ENCODE results near the gene SVEP1. TPM values are rescaled to one million over a fixed set of nuclear protein-coding genes. Genes with fewer than 3 reads are reported as not detected.

SVEP1 gene
- total RNA-seq, 1 experiment from 2014 or later, result 21.9 TPM

DNA sequence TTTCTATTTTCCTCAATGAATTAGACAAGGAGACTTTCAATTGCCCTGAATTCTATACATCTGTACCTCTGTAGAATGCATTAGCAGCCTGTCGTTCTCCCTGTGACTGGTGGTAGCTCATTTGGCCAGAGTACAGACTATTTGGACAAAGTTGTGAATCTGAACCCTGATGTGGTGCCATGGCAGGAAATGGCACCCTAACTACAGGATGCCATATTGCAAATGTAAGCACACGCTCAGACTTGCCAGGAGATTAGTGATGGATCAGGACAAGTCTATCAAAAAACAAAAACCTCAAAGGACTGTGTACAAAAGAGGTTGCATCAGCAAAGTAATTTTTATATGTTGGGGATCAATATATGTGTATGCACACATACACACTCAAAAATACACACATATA, 58.3 kb downstream of the SVEP1 start:
- H3K9me3 Mint-ChIP-seq (ENCODE audit: unreplicated experiment), result no peaks in the 10 kb centered on the region
- intact Hi-C loops (cut with micrococcal nuclease), result no loop called here
- no peaks in the 10 kb centered on the region for H3K27me3 Mint-ChIP-seq (ENCODE audit: insufficient read depth, unreplicated experiment)
- peaks cover 15% of the 10 kb centered on the region for H3K4me1 Mint-ChIP-seq (ENCODE audit: insufficient read depth, unreplicated experiment)
- POLR2A ChIA-PET, result interaction anchor here (0.6 to 1.6 kb wide), 3 partner anchors 9 to 48 kb away, joined by 3 to 4 read pairs (median 3); no protein-coding TSS in a partner anchor
- TF ChIP-seq, protein P1, sequence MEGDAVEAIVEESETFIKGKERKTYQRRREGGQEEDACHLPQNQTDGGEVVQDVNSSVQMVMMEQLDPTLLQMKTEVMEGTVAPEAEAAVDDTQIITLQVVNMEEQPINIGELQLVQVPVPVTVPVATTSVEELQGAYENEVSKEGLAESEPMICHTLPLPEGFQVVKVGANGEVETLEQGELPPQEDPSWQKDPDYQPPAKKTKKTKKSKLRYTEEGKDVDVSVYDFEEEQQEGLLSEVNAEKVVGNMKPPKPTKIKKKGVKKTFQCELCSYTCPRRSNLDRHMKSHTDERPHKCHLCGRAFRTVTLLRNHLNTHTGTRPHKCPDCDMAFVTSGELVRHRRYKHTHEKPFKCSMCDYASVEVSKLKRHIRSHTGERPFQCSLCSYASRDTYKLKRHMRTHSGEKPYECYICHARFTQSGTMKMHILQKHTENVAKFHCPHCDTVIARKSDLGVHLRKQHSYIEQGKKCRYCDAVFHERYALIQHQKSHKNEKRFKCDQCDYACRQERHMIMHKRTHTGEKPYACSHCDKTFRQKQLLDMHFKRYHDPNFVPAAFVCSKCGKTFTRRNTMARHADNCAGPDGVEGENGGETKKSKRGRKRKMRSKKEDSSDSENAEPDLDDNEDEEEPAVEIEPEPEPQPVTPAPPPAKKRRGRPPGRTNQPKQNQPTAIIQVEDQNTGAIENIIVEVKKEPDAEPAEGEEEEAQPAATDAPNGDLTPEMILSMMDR (IDR thresholded peaks at IDR 0.05; ENCODE audit: unreplicated experiment), result no peak
- no peaks in the 10 kb centered on the region for H3K36me3 Mint-ChIP-seq (ENCODE audit: insufficient read depth, unreplicated experiment)
- no TSS peak for BruUV-seq (replicated peaks)
- CTCF ChIA-PET, result no interaction called here
- no peak overlapping the region for H3K4me3 Mint-ChIP-seq (ENCODE audit: unreplicated experiment)
- peak overlapping the region; percentile 13 for H3K27ac Mint-ChIP-seq (ENCODE audit: low read depth, unreplicated experiment)
- DNase-seq (ENCODE audit: unreplicated experiment), result peak; percentile 42

- BruUV-seq (replicated peaks), result no TSS peak
- CTCF ChIA-PET, result no interaction called here
- H3K9me3 Mint-ChIP-seq (ENCODE audit: unreplicated experiment), result no peaks in the 10 kb centered on the region
These were observed 59.3 kb downstream of the SVEP1 start for GRCh38 chr9:110520120-110520701.

GRCh38 chr9:110517483-110517882, 62.1 kb downstream of the SVEP1 start:
- BruUV-seq (replicated peaks), result no TSS peak
- Mint-ChIP-seq H3K27ac (ENCODE audit: low read depth, unreplicated experiment) (no peak overlapping the region), H3K36me3 (ENCODE audit: insufficient read depth, unreplicated experiment) (peaks cover 11% of the 10 kb centered on the region), H3K4me1 (ENCODE audit: insufficient read depth, unreplicated experiment) (peaks cover 11% of the 10 kb centered on the region), H3K9me3 (ENCODE audit: unreplicated experiment) (no peaks in the 10 kb centered on the region), H3K4me3 (ENCODE audit: unreplicated experiment) (no peak overlapping the region), H3K27me3 (ENCODE audit: insufficient read depth, unreplicated experiment) (no peaks in the 10 kb centered on the region)
- CTCF ChIA-PET, result interaction anchor here (0.7 kb wide), 1 partner anchor 278 kb away, joined by 5 read pairs; no protein-coding TSS in a partner anchor
- no peak for DNase-seq (ENCODE audit: unreplicated experiment)
- TF ChIP-seq, protein P1 (IDR thresholded peaks at IDR 0.05; ENCODE audit: unreplicated experiment), result no peak
- POLR2A ChIA-PET, result no interaction called here
- intact Hi-C loops (cut with micrococcal nuclease), result no loop called here

More at GRCh38 chr9:110520120-110520701, 59.3 kb downstream of the SVEP1 start:
- Mint-ChIP-seq H3K4me3 (ENCODE audit: unreplicated experiment) (no peak overlapping the region), H3K27me3 (ENCODE audit: insufficient read depth, unreplicated experiment) (no peaks in the 10 kb centered on the region), H3K36me3 (ENCODE audit: insufficient read depth, unreplicated experiment) (no peaks in the 10 kb centered on the region), H3K27ac (ENCODE audit: low read depth, unreplicated experiment) (no peak overlapping the region), H3K4me1 (ENCODE audit: insufficient read depth, unreplicated experiment) (peaks cover 11% of the 10 kb centered on the region)
- DNase-seq (ENCODE audit: unreplicated experiment), result peak; percentile 60
- POLR2A ChIA-PET, result interaction anchor here (0.8 to 1.2 kb wide), 2 partner anchors 59 to 264 kb away, joined by 3 read pairs; partner anchors contain the start of genes SVEP1 and TXN
- TF ChIP-seq, protein P1 (IDR thresholded peaks at IDR 0.05; ENCODE audit: unreplicated experiment), result no peak
- intact Hi-C loops (cut with micrococcal nuclease), result no loop called here

DNA sequence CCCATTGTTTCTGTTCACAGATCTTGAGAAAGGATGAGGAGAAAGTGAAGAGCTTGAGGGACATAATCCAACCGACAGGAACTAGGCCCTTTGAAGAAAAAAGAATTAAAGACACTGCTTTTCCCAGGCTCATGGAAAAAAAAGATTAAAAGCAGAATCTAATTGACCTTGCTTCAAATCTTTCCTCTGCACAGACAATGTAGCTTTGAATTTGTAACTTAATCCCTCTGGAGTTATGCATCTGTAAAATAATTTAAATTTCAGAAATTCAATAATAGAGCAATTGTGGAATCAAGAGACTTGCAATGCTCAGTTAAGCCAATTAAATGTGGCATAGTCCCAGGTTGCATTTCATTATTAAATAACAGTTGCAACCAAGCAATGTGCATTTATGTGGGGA, 64.6 kb downstream of the SVEP1 start:
- Mint-ChIP-seq H3K27ac (ENCODE audit: low read depth, unreplicated experiment) (no peak overlapping the region), H3K4me1 (ENCODE audit: insufficient read depth, unreplicated experiment) (peaks cover 11% of the 10 kb centered on the region), H3K4me3 (ENCODE audit: unreplicated experiment) (no peak overlapping the region), H3K27me3 (ENCODE audit: insufficient read depth, unreplicated experiment) (no peaks in the 10 kb centered on the region), H3K36me3 (ENCODE audit: insufficient read depth, unreplicated experiment) (peaks cover 15% of the 10 kb centered on the region), H3K9me3 (ENCODE audit: unreplicated experiment) (no peaks in the 10 kb centered on the region)
- TF ChIP-seq, protein P1 (IDR thresholded peaks at IDR 0.05; ENCODE audit: unreplicated experiment), result no peak
- POLR2A ChIA-PET, result no interaction called here
- CTCF ChIA-PET, result interaction anchor here (0.7 kb wide), 1 partner anchor 10 kb away, joined by 3 read pairs; no protein-coding TSS in a partner anchor
- no TSS peak for BruUV-seq (replicated peaks)
- no peak for DNase-seq (ENCODE audit: unreplicated experiment)
- intact Hi-C loops (cut with micrococcal nuclease), result no loop called here

Measured in MCF 10A (cell line).